Measurements from ENCODE around the gene DIS3L2.

- TF ChIP-seq, protein P1, sequence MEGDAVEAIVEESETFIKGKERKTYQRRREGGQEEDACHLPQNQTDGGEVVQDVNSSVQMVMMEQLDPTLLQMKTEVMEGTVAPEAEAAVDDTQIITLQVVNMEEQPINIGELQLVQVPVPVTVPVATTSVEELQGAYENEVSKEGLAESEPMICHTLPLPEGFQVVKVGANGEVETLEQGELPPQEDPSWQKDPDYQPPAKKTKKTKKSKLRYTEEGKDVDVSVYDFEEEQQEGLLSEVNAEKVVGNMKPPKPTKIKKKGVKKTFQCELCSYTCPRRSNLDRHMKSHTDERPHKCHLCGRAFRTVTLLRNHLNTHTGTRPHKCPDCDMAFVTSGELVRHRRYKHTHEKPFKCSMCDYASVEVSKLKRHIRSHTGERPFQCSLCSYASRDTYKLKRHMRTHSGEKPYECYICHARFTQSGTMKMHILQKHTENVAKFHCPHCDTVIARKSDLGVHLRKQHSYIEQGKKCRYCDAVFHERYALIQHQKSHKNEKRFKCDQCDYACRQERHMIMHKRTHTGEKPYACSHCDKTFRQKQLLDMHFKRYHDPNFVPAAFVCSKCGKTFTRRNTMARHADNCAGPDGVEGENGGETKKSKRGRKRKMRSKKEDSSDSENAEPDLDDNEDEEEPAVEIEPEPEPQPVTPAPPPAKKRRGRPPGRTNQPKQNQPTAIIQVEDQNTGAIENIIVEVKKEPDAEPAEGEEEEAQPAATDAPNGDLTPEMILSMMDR (conservative IDR thresholded peaks at IDR 0.05; ENCODE audit: low read depth, low read length): no peak
- TF ChIP-seq POLR2A (IDR thresholded peaks at IDR 0.05; ENCODE audit: low read depth, low read length): no peak
- TF ChIP-seq MXI1 (IDR thresholded peaks at IDR 0.05; ENCODE audit: borderline replicate concordance, low read depth, low read length): no peak
- no peak for TF ChIP-seq SMC3 (IDR thresholded peaks at IDR 0.05; ENCODE audit: low read depth, low read length)
- no peak for TF ChIP-seq RFX5 (IDR thresholded peaks at IDR 0.05; ENCODE audit: low read depth, low read length)
- TF ChIP-seq BHLHE40 (IDR thresholded peaks at IDR 0.05; ENCODE audit: low read depth, low read length): no peak
- no peak for TF ChIP-seq CEBPB (IDR thresholded peaks at IDR 0.05; ENCODE audit: low read depth, low read length)
- TF ChIP-seq, protein P2, sequence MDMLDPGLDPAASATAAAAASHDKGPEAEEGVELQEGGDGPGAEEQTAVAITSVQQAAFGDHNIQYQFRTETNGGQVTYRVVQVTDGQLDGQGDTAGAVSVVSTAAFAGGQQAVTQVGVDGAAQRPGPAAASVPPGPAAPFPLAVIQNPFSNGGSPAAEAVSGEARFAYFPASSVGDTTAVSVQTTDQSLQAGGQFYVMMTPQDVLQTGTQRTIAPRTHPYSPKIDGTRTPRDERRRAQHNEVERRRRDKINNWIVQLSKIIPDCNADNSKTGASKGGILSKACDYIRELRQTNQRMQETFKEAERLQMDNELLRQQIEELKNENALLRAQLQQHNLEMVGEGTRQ (IDR thresholded peaks at IDR 0.05; ENCODE audit: low read depth, low read length): no peak
- no peak for TF ChIP-seq MAZ (IDR thresholded peaks at IDR 0.05; ENCODE audit: borderline replicate concordance, low read depth, low read length)
- TF ChIP-seq MAFK (IDR thresholded peaks at IDR 0.05; ENCODE audit: low read depth, low read length): no peak
- TF ChIP-seq FOS (IDR thresholded peaks at IDR 0.05; ENCODE audit: low read depth, low read length): no peak
- TF ChIP-seq RAD21 (IDR thresholded peaks at IDR 0.05; ENCODE audit: low read length): no peak
- TF ChIP-seq NFE2L2 (IDR thresholded peaks at IDR 0.05; ENCODE audit: low read depth, low read length): no peak
- no peak for TF ChIP-seq CHD1 (IDR thresholded peaks at IDR 0.05; ENCODE audit: low read depth, low read length)
Measured at GRCh38 chr2:232124309-232124708, 162.8 kb downstream of the DIS3L2 start.
